ENCODE data around the gene OR51D1.

GRCh38 chr11:4639931-4640330 lies 2.7 kb downstream of the OR51D1 start:
- TF ChIP-seq CTCF (IDR thresholded peaks at IDR 0.05) (no peak), POLR2A (IDR thresholded peaks at IDR 0.05) (no peak)

Data from adrenal gland (tissue), 5 donors.